Measurements from ENCODE around the gene PDLIM1. TPM values are rescaled to one million over a fixed set of nuclear protein-coding genes. Genes with fewer than 3 reads are reported as not detected.
A peak's percentile ranks its signal among the peaks of the same experiment; 100 is the strongest.

Gene PDLIM1
- total and polyA plus RNA-seq, 10 of the 15 experiments (the other 5 are each of a cell fraction or from before 2014, with no cell fraction given): 95.7 to 714 (median 309) TPM

DNA sequence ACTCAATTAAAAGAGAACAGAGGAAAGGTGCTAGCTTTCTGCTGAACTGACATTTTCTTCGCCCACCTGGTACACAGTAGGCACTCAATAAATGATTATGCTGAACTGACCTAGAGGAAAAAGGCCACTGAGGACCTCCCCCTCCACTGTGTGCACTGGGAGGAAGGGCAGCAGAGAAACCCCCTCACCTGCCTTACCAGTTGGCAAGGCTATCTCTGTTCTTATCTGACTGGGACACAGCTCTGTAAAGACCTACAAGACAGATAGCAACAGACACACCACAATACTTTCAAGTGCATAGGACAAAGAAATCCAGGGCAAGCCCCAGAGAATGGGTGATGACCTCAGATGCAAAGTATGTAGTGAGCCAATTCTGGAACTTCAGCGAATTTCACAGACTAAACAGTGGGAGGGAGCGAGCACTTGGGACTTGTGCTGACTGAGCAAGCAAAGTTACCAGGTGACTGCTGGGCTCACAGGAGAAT lies 30.4 kb downstream of the PDLIM1 start:
- in situ Hi-C loops (cut with MboI): no loop called here
- no TSS peak for BruUV-seq (replicated peaks)
- Histone ChIP-seq H3K9me3 (replicated peaks; ENCODE audit: control insufficient read depth, insufficient read depth, low read length) (no peaks in the 10 kb centered on the region; the same call in 1 of the 3 replicates), H3K36me3 (ENCODE audit: control insufficient read depth in 2 of 2, insufficient read depth in 2 of 2, low read length in 1 of 2) (peaks cover 36 to 63% of the 10 kb centered on the region in 2 experiments), H3K9ac (ENCODE audit: control insufficient read depth, insufficient read depth, low read length) (no peak overlapping the region), H4K20me1 (ENCODE audit: control insufficient read depth, insufficient read depth) (no peaks in the 10 kb centered on the region), H3K79me2 (ENCODE audit: control insufficient read depth, insufficient read depth, low read length) (peaks cover 20% of the 10 kb centered on the region), H3K4me3 (no peak overlapping the region), H3K27me3 (replicated peaks in 1 of 2; ENCODE audit: control insufficient read depth in 2 of 2, insufficient read depth in 2 of 2, low read length in 1 of 2) (no peaks in the 10 kb centered on the region), H3K4me1 (ENCODE audit: control insufficient read depth, insufficient read depth, low read length) (no peaks in the 10 kb centered on the region), H2AFZ (ENCODE audit: control insufficient read depth, low read depth, low read length) (no peak overlapping the region), H3K4me2 (ENCODE audit: control insufficient read depth, insufficient read depth) (no peak overlapping the region), H3K27ac (ENCODE audit: control insufficient read depth, insufficient read depth) (no peak overlapping the region)
- TF ChIP-seq SREBF2 (IDR thresholded peaks at IDR 0.05; ENCODE audit: low read length) (no peak), POLR2A (IDR thresholded peaks at IDR 0.05; ENCODE audit: low read depth, low read length) (no peak), GABPA (IDR thresholded peaks at IDR 0.05; ENCODE audit: low read depth) (no peak), RUNX3 (IDR thresholded peaks at IDR 0.05; ENCODE audit: low read length) (0 out of 2 replicates have a peak, but pooled peaks have one; percentile 8), GATAD2B (conservative IDR thresholded peaks at IDR 0.05; ENCODE audit: low read depth) (no peak), HDGF (IDR thresholded peaks at IDR 0.05) (no peak)
- TF ChIP-seq, protein P1, sequence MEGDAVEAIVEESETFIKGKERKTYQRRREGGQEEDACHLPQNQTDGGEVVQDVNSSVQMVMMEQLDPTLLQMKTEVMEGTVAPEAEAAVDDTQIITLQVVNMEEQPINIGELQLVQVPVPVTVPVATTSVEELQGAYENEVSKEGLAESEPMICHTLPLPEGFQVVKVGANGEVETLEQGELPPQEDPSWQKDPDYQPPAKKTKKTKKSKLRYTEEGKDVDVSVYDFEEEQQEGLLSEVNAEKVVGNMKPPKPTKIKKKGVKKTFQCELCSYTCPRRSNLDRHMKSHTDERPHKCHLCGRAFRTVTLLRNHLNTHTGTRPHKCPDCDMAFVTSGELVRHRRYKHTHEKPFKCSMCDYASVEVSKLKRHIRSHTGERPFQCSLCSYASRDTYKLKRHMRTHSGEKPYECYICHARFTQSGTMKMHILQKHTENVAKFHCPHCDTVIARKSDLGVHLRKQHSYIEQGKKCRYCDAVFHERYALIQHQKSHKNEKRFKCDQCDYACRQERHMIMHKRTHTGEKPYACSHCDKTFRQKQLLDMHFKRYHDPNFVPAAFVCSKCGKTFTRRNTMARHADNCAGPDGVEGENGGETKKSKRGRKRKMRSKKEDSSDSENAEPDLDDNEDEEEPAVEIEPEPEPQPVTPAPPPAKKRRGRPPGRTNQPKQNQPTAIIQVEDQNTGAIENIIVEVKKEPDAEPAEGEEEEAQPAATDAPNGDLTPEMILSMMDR (IDR thresholded peaks at IDR 0.05 in 2 of 3, conservative IDR thresholded peaks at IDR 0.05 in 1 of 3; ENCODE audit: control insufficient read depth in 2 of 3, extremely low read depth in 1 of 3, insufficient read depth in 1 of 3, low read depth in 3 of 3, low read length in 3 of 3): no peak
- CTCF ChIA-PET: interaction anchor here (0.9 to 5.7 kb wide), 4 partner anchors 11 to 103 kb away, joined by 3 to 24 read pairs (median 6); no protein-coding TSS in a partner anchor
- FAIRE-seq (no peak), ATAC-seq (peak; percentile 48), DNase-seq (ENCODE audit: low read depth, low spot score) (no peak)
- 50% methylated on average over 3 of the region's 3 CpGs for WGBS (ENCODE audit: insufficient coverage, insufficient replicate concordance, low lambda C conversion rate, missing lambda C conversion rate)
- POLR2A ChIA-PET: interaction anchor here (0.9 kb wide), 1 partner anchor 14 kb away, joined by 3 read pairs; no protein-coding TSS in a partner anchor
- RAD21 ChIA-PET (ENCODE audit: unreplicated experiment): interaction anchor here (1.1 to 2.2 kb wide), 3 partner anchors 15 to 102 kb away, joined by 4 to 5 read pairs (median 4); no protein-coding TSS in a partner anchor
- SMC1A ChIA-PET (ENCODE audit: uncharacterized antibody, unreplicated experiment): interaction anchor here (0.9 to 1.6 kb wide), 5 partner anchors 21 to 102 kb away, joined by 3 to 4 read pairs (median 3); no protein-coding TSS in a partner anchor
- intact Hi-C loops (cut with micrococcal nuclease; ENCODE audit: unreplicated experiment): no loop called here

Data from GM12878 (cell line).